Body of pancreas (tissue), 4 donors: ENCODE measurements around the gene ARHGAP26.

Experiments
- POLR2A ChIP-seq, 3 donors: fragments of 450-650 bp; IDR thresholded peaks; one replicate each; pipeline ENCODE4 v1.6.1; 2016; ENCODE audit warnings: antibody characterized with exemption in 3 of 3, mild to moderate bottlenecking in 2 of 3
- TF ChIP-seq, protein P1 (sequence below), 7 experiments: fragments of 450-650 bp in 4 of 7; fragments of 200-600 bp in 3 of 7; sonication (generic) in 3 of 7; IDR thresholded peaks; one replicate each; pipeline ENCODE4 v1.5.1; 2016 to 2019; ENCODE audit warnings: antibody characterized with exemption in 7 of 7

GRCh38 chr5:143186623-143187022 is 416.4 kb downstream of the ARHGAP26 start:
- TF ChIP-seq, protein P1, sequence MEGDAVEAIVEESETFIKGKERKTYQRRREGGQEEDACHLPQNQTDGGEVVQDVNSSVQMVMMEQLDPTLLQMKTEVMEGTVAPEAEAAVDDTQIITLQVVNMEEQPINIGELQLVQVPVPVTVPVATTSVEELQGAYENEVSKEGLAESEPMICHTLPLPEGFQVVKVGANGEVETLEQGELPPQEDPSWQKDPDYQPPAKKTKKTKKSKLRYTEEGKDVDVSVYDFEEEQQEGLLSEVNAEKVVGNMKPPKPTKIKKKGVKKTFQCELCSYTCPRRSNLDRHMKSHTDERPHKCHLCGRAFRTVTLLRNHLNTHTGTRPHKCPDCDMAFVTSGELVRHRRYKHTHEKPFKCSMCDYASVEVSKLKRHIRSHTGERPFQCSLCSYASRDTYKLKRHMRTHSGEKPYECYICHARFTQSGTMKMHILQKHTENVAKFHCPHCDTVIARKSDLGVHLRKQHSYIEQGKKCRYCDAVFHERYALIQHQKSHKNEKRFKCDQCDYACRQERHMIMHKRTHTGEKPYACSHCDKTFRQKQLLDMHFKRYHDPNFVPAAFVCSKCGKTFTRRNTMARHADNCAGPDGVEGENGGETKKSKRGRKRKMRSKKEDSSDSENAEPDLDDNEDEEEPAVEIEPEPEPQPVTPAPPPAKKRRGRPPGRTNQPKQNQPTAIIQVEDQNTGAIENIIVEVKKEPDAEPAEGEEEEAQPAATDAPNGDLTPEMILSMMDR (IDR thresholded peaks at IDR 0.05): no peak
- TF ChIP-seq POLR2A (IDR thresholded peaks at IDR 0.05): no peak
